GM23338 (cell line): Measurements from ENCODE around the gene CACNA1G. TPM values are rescaled to one million over a fixed set of nuclear protein-coding genes. Genes with fewer than 3 reads are reported as not detected.

ENCODE experiments used
- ATAC-seq: fragments of 200-7000 bp; cut with Tn5 transposase; 3 replicates; pipeline ENCODE4 v1.9.1; 2020
- DNase-seq: peaks from one replicate; pipeline ENCODE4 v3.0.0-alpha.2; 2015; ENCODE audit warnings: low spot score
- H2AFZ ChIP-seq: fragments of 200-600 bp; sonication (generic); 2 replicates; pipeline ENCODE4 v1.8.0; 2016; ENCODE audit warnings: antibody characterized with exemption, mild to moderate bottlenecking, moderate library complexity
- H3F3A ChIP-seq: fragments of 200-600 bp; sonication (generic); replicated peaks from 2 replicates; pipeline ENCODE4 v1.8.0; 2017; ENCODE audit warnings: antibody characterized with exemption, mixed run types, low read depth
- H3K27ac ChIP-seq: fragments of 200-600 bp; sonication (generic); 2 replicates; pipeline ENCODE4 v1.6.1; 2016; ENCODE audit warnings: low read depth
- H3K27me3 ChIP-seq: fragments of 200-600 bp; sonication (generic); 2 replicates; pipeline ENCODE4 v1.8.0; 2016; ENCODE audit warnings: mild to moderate bottlenecking, mixed run types, moderate library complexity; ENCODE audit not compliant: insufficient read depth
- H3K36me3 ChIP-seq: fragments of 200-600 bp; sonication (generic); 2 replicates; pipeline ENCODE4 v1.8.0; 2016; ENCODE audit warnings: mild to moderate bottlenecking; ENCODE audit not compliant: insufficient read depth
- H3K4me1 ChIP-seq: fragments of 200-600 bp; sonication (generic); 2 replicates; pipeline ENCODE4 v1.8.0; 2016; ENCODE audit warnings: mild to moderate bottlenecking, moderate library complexity; ENCODE audit not compliant: insufficient read depth
- H3K4me2 ChIP-seq: fragments of 200-600 bp; sonication (generic); 2 replicates; pipeline ENCODE4 v1.7.1; 2017; ENCODE audit warnings: mixed run types
- H3K4me3 ChIP-seq: fragments of 200-600 bp; sonication (generic); 2 replicates; pipeline ENCODE4 v1.6.1; 2016; ENCODE audit warnings: mixed run types
- H3K79me2 ChIP-seq: fragments of 200-600 bp; sonication (generic); replicated peaks from 2 replicates; pipeline ENCODE4 v1.8.0; 2017; ENCODE audit warnings: mild to moderate bottlenecking; ENCODE audit not compliant: insufficient read depth
- H3K9me2 ChIP-seq: fragments of 200-600 bp; sonication (generic); 2 replicates; pipeline ENCODE4 v1.8.0; 2017; ENCODE audit not compliant: insufficient read depth
- H4K20me1 ChIP-seq: fragments of 200-600 bp; sonication (generic); replicated peaks from 2 replicates; pipeline ENCODE4 v1.8.0; 2017; ENCODE audit warnings: mild to moderate bottlenecking; ENCODE audit not compliant: insufficient read depth
- H3K27ac Mint-ChIP-seq: 2 replicates; pipeline ENCODE4 v1.8.0; 2020; ENCODE audit warnings: inconsistent platforms, mild to moderate bottlenecking, moderate library complexity, mixed read lengths
- H3K27me3 Mint-ChIP-seq: 3 replicates; pipeline ENCODE4 v1.8.0; 2022; ENCODE audit warnings: low read depth, mild to moderate bottlenecking, moderate library complexity, mixed read lengths, inconsistent platforms; ENCODE audit not compliant: insufficient read depth, poor library complexity
- H3K36me3 Mint-ChIP-seq: 3 replicates; pipeline ENCODE4 v1.8.0; 2021; ENCODE audit warnings: low read depth, mild to moderate bottlenecking, inconsistent platforms, moderate library complexity, mixed read lengths
- H3K4me1 Mint-ChIP-seq: 3 replicates; pipeline ENCODE4 v1.8.0; 2020; ENCODE audit warnings: mild to moderate bottlenecking, inconsistent platforms, mixed read lengths
- H3K4me3 Mint-ChIP-seq: 3 replicates; pipeline ENCODE4 v1.8.0; 2021; ENCODE audit warnings: moderate library complexity, mild to moderate bottlenecking, inconsistent platforms, mixed read lengths
- H3K9me3 Mint-ChIP-seq: 3 replicates; pipeline ENCODE4 v1.8.0; 2020; ENCODE audit warnings: moderate library complexity, mild to moderate bottlenecking, inconsistent platforms, mixed read lengths
- CREB1 ChIP-seq: fragments of 250-450 bp; sonication (Bioruptor Pico); IDR thresholded peaks from 2 replicates; pipeline ENCODE4 v1.5.0; 2020; ENCODE audit warnings: low read depth, mild to moderate bottlenecking, moderate library complexity
- JUNB ChIP-seq: IDR thresholded peaks from one replicate; pipeline ENCODE4 v1.6.1; 2016; ENCODE audit warnings: antibody characterized with exemption; ENCODE audit not compliant: unreplicated experiment
- STAT1 ChIP-seq: IDR thresholded peaks from one replicate; pipeline ENCODE4 v1.6.1; 2016; ENCODE audit warnings: antibody characterized with exemption; ENCODE audit not compliant: unreplicated experiment
- ZNF114 ChIP-seq: fragments of 250-450 bp; sonication (Bioruptor Pico); IDR thresholded peaks from 2 replicates; pipeline ENCODE4 v1.5.0; 2020; ENCODE audit warnings: mild to moderate bottlenecking, moderate library complexity
- ZNF331 ChIP-seq: fragments of 250-450 bp; sonication (Bioruptor Pico); IDR thresholded peaks from 2 replicates; pipeline ENCODE4 v1.5.0; 2020; ENCODE audit warnings: low read depth, mild to moderate bottlenecking, moderate library complexity
- polyA plus RNA-seq: library from polyadenylated mRNA; unstranded; fragments of >200 nt; fragmentation: Nextera tagmentation; extraction: Ambion mirVana; gene quantifications from 2 replicates; pipeline ENCODE4 v1.2.1, GENCODE V29; 2016
- total RNA-seq: library from RNA; depleted of rRNA; stranded (reverse); fragments of >200 nt; shearing (Covaris generic); gene quantifications from 2 replicates; pipeline ENCODE4 v1.2.3, GENCODE V29; 2014
- TF ChIP-seq, protein P1 (sequence below): fragments of 250-450 bp; sonication (Bioruptor Pico); IDR thresholded peaks from 2 replicates; pipeline ENCODE4 v1.5.0; 2020; ENCODE audit warnings: mild to moderate bottlenecking, moderate library complexity
- TF ChIP-seq, protein P2 (sequence below): IDR thresholded peaks from 2 replicates; pipeline ENCODE4 v1.6.1; 2016; ENCODE audit warnings: antibody characterized with exemption

The CACNA1G gene
- total and polyA plus RNA-seq, 2 experiments from 2014 or later = 1.4 to 5.1 TPM

- TF ChIP-seq, protein P1, sequence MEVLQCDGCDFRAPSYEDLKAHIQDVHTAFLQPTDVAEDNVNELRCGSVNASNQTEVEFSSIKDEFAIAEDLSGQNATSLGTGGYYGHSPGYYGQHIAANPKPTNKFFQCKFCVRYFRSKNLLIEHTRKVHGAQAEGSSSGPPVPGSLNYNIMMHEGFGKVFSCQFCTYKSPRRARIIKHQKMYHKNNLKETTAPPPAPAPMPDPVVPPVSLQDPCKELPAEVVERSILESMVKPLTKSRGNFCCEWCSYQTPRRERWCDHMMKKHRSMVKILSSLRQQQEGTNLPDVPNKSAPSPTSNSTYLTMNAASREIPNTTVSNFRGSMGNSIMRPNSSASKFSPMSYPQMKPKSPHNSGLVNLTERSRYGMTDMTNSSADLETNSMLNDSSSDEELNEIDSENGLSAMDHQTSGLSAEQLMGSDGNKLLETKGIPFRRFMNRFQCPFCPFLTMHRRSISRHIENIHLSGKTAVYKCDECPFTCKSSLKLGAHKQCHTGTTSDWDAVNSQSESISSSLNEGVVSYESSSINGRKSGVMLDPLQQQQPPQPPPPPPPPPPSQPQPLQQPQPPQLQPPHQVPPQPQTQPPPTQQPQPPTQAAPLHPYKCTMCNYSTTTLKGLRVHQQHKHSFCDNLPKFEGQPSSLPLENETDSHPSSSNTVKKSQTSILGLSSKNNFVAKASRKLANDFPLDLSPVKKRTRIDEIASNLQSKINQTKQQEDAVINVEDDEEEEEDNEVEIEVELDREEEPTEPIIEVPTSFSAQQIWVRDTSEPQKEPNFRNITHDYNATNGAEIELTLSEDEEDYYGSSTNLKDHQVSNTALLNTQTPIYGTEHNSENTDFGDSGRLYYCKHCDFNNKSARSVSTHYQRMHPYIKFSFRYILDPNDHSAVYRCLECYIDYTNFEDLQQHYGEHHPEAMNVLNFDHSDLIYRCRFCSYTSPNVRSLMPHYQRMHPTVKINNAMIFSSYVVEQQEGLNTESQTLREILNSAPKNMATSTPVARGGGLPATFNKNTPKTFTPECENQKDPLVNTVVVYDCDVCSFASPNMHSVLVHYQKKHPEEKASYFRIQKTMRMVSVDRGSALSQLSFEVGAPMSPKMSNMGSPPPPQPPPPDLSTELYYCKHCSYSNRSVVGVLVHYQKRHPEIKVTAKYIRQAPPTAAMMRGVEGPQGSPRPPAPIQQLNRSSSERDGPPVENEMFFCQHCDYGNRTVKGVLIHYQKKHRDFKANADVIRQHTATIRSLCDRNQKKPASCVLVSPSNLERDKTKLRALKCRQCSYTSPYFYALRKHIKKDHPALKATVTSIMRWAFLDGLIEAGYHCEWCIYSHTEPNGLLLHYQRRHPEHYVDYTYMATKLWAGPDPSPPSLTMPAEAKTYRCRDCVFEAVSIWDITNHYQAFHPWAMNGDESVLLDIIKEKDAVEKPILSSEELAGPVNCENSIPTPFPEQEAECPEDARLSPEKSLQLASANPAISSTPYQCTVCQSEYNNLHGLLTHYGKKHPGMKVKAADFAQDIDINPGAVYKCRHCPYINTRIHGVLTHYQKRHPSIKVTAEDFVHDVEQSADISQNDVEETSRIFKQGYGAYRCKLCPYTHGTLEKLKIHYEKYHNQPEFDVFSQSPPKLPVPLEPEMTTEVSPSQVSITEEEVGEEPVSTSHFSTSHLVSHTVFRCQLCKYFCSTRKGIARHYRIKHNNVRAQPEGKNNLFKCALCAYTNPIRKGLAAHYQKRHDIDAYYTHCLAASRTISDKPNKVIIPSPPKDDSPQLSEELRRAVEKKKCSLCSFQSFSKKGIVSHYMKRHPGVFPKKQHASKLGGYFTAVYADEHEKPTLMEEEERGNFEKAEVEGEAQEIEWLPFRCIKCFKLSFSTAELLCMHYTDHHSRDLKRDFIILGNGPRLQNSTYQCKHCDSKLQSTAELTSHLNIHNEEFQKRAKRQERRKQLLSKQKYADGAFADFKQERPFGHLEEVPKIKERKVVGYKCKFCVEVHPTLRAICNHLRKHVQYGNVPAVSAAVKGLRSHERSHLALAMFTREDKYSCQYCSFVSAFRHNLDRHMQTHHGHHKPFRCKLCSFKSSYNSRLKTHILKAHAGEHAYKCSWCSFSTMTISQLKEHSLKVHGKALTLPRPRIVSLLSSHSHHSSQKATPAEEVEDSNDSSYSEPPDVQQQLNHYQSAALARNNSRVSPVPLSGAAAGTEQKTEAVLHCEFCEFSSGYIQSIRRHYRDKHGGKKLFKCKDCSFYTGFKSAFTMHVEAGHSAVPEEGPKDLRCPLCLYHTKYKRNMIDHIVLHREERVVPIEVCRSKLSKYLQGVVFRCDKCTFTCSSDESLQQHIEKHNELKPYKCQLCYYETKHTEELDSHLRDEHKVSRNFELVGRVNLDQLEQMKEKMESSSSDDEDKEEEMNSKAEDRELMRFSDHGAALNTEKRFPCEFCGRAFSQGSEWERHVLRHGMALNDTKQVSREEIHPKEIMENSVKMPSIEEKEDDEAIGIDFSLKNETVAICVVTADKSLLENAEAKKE (CRISPR knock-in tag) = no peak
- TF ChIP-seq, protein P2, sequence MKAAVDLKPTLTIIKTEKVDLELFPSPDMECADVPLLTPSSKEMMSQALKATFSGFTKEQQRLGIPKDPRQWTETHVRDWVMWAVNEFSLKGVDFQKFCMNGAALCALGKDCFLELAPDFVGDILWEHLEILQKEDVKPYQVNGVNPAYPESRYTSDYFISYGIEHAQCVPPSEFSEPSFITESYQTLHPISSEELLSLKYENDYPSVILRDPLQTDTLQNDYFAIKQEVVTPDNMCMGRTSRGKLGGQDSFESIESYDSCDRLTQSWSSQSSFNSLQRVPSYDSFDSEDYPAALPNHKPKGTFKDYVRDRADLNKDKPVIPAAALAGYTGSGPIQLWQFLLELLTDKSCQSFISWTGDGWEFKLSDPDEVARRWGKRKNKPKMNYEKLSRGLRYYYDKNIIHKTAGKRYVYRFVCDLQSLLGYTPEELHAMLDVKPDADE = no peak
Observed at GRCh38 chr17:50603340-50603739, 42.8 kb downstream of the CACNA1G start (continued).

GRCh38 chr17:50604513-50604912 lies 44.0 kb downstream of the CACNA1G start:
- Mint-ChIP-seq H3K27me3 (peaks cover 18% of the 10 kb centered on the region), H3K4me3 (no peak overlapping the region), H3K36me3 (no peaks in the 10 kb centered on the region; the same call in 2 of the 3 replicates), H3K27ac (no peak overlapping the region), H3K4me1 (peaks cover 32% of the 10 kb centered on the region), H3K9me3 (no peaks in the 10 kb centered on the region; the same call in 2 of the 3 replicates)
- Histone ChIP-seq H3K27me3 (no peaks in the 10 kb centered on the region), H4K20me1 (no peaks in the 10 kb centered on the region), H3K4me2 (no peak overlapping the region), H3K9me2 (no peaks in the 10 kb centered on the region), H3K4me1 (peaks cover 4% of the 10 kb centered on the region; the same call in 1 of the 2 replicates), H3K27ac (no peak overlapping the region), H3K36me3 (no peaks in the 10 kb centered on the region), H2AFZ (no peak overlapping the region), H3F3A (no peaks in the 10 kb centered on the region), H3K79me2 (no peaks in the 10 kb centered on the region), H3K4me3 (no peak overlapping the region)
- peak; percentile 79 for ATAC-seq
- peak; percentile 62 for DNase-seq
- TF ChIP-seq ZNF114 (CRISPR knock-in tag) = no peak
- TF ChIP-seq, protein P1 (CRISPR knock-in tag) = no peak
- no peak for TF ChIP-seq STAT1
- TF ChIP-seq JUNB = no peak
- no peak for TF ChIP-seq CREB1 (CRISPR knock-in tag)
- TF ChIP-seq ZNF331 = no peak
- TF ChIP-seq, protein P2 = no peak
